Thyroid gland (tissue), 4 donors: ENCODE data around the gene SMIM12. TPM values are rescaled to one million over a fixed set of nuclear protein-coding genes. Genes with fewer than 3 reads are reported as not detected.

Experiments used
- DNase-seq, 2 donors: peaks; one replicate each; pipeline ENCODE4 v3.0.0-alpha.2; 2019
- H3K27ac ChIP-seq, 3 donors: fragments of 200-600 bp; sonication (generic); 1 replicate in 2 of 3; 2 replicates in 1 of 3; pipeline ENCODE4 v1.5.1; 2016 to 2019; ENCODE audit warnings: mild to moderate bottlenecking in 1 of 3, moderate library complexity in 1 of 3
- H3K27me3 ChIP-seq: fragments of 200-600 bp; sonication (generic); one replicate; pipeline ENCODE4 v1.5.1; 2019
- H3K36me3 ChIP-seq, 2 donors: fragments of 200-600 bp; sonication (generic); one replicate each; pipeline ENCODE4 v1.5.1; 2016 to 2019
- H3K4me1 ChIP-seq, 2 donors: fragments of 200-600 bp; sonication (generic); one replicate each; pipeline ENCODE4 v1.5.1; 2017 to 2019
- H3K4me3 ChIP-seq, 3 donors: fragments of 200-600 bp; sonication (generic); replicated peaks in 1 of 3; 1 replicate in 2 of 3; 2 replicates in 1 of 3; pipeline ENCODE4 v1.5.1; 2016; ENCODE audit warnings: mild to moderate bottlenecking in 1 of 3
- H3K9me3 ChIP-seq: fragments of 200-600 bp; sonication (generic); one replicate; pipeline ENCODE4 v1.5.1; 2017
- CTCF ChIP-seq, 6 experiments: fragments of 200-600 bp in 3 of 6; fragments of 450-650 bp in 3 of 6; sonication (generic) in 3 of 6; IDR thresholded peaks; one replicate each; pipeline ENCODE4 v1.5.1; 2016 to 2019; ENCODE audit warnings: antibody characterized with exemption in 6 of 6, mild to moderate bottlenecking in 2 of 6, inconsistent platforms in 1 of 6, moderate library complexity in 1 of 6
- POLR2A ChIP-seq, 2 donors: fragments of 450-650 bp; IDR thresholded peaks; one replicate each; pipeline ENCODE4 v1.6.1; 2017; ENCODE audit warnings: antibody characterized with exemption in 2 of 2, mild to moderate bottlenecking in 2 of 2, moderate library complexity in 1 of 2
- WGBS, 2 donors: methylation state at CpG; one replicate each; pipeline ENCODE4 v1.1.5; 2017; 5-methylcytosine and 5-hydroxymethylcytosine counted together
- intact Hi-C: fragments of 100-400 bp; cut with DNase I; formaldehyde crosslinking; loops from one replicate; pipeline ENCODE4 v1.15.1; 2023
- total RNA-seq, 4 donors: library from RNA; depleted of rRNA; stranded (reverse); fragments of >200 nt; gene quantifications; one replicate each; pipeline ENCODE4 v1.2.3, GENCODE V29; 2016

SMIM12 gene
- total RNA-seq, 4 donors from 2014 or later, result 26.5 to 32.8 (median 29.8) TPM

- Histone ChIP-seq H3K27ac (peak overlapping the region in 1 of 3 donors; percentile 38), H3K9me3 (no peaks in the 10 kb centered on the region), H3K27me3 (no peaks in the 10 kb centered on the region), H3K4me3 (no peak overlapping the region), H3K36me3 (no peaks in the 10 kb centered on the region), H3K4me1 (peaks cover 5 to 49% of the 10 kb centered on the region in 2 donors)
- no peak for TF ChIP-seq POLR2A (IDR thresholded peaks at IDR 0.05)
- intact Hi-C loops, result no loop called here
- no peak for DNase-seq
- WGBS, 2 donors, result 51 to 89% methylated on average over 3 of the region's 3 CpGs
Observed at GRCh38 chr1:34842073-34842472, 17.5 kb downstream of the SMIM12 start.

- TF ChIP-seq POLR2A (IDR thresholded peaks at IDR 0.05), result no peak
- no peak for TF ChIP-seq CTCF (IDR thresholded peaks at IDR 0.05)
- no peak overlapping the region for H3K27ac ChIP-seq
- H3K4me3 ChIP-seq, result no peak overlapping the region
- no peaks in the 10 kb centered on the region for H3K27me3 ChIP-seq
- WGBS, 2 donors, result 86 to 91% methylated on average over 3 of the region's 3 CpGs
- no peak for DNase-seq
- H3K4me1 ChIP-seq, result peaks cover 15 to 65% of the 10 kb centered on the region in 2 donors
- no peaks in the 10 kb centered on the region for H3K9me3 ChIP-seq
- intact Hi-C loops, result no loop called here
- H3K36me3 ChIP-seq, result no peaks in the 10 kb centered on the region
Observed at GRCh38 chr1:34840426-34840825, 19.1 kb downstream of the SMIM12 start.

- no peak overlapping the region for H3K27ac ChIP-seq
- no peaks in the 10 kb centered on the region for H3K27me3 ChIP-seq
- no peak for DNase-seq
- no peaks in the 10 kb centered on the region for H3K36me3 ChIP-seq
- H3K9me3 ChIP-seq, result no peaks in the 10 kb centered on the region
- WGBS, 2 donors, result 75 to 77% methylated on average over 14 of the region's 14 CpGs
- intact Hi-C loops, result no loop called here
- no peak overlapping the region for H3K4me3 ChIP-seq
- TF ChIP-seq POLR2A (IDR thresholded peaks at IDR 0.05), result no peak
- TF ChIP-seq CTCF (IDR thresholded peaks at IDR 0.05), result no peak
- H3K4me1 ChIP-seq, result peaks cover 15 to 73% of the 10 kb centered on the region in 2 donors
Observed at GRCh38 chr1:34839526-34840305, 19.8 kb downstream of the SMIM12 start.

GRCh38 chr1:34833711-34834110 lies 25.8 kb downstream of the SMIM12 start:
- no peaks in the 10 kb centered on the region for H3K36me3 ChIP-seq
- TF ChIP-seq POLR2A (IDR thresholded peaks at IDR 0.05) (no peak), CTCF (IDR thresholded peaks at IDR 0.05) (no peak)
- intact Hi-C loops, result no loop called here
- no peak overlapping the region for H3K27ac ChIP-seq
- WGBS, 2 donors, result 98 to 100% methylated on average over 1 of the region's 1 CpG
- no peak overlapping the region for H3K4me3 ChIP-seq
- no peaks in the 10 kb centered on the region for H3K27me3 ChIP-seq
- no peak for DNase-seq
- peaks cover 15 to 73% of the 10 kb centered on the region in 2 donors for H3K4me1 ChIP-seq
- no peaks in the 10 kb centered on the region for H3K9me3 ChIP-seq

GRCh38 chr1:34831721-34832246 lies 27.8 kb downstream of the SMIM12 start:
- peak overlapping the region in 1 of 3 donors; percentile 18 for H3K27ac ChIP-seq
- intact Hi-C loops, result no loop called here
- TF ChIP-seq CTCF (IDR thresholded peaks at IDR 0.05), result no peak
- TF ChIP-seq POLR2A (IDR thresholded peaks at IDR 0.05), result no peak
- 79 to 84% methylated on average over 5 to 6 of the region's 6 CpGs for WGBS, 2 donors
- H3K27me3 ChIP-seq, result no peaks in the 10 kb centered on the region
- no peaks in the 10 kb centered on the region for H3K36me3 ChIP-seq
- no peak for DNase-seq
- H3K4me3 ChIP-seq, result no peak overlapping the region
- peaks cover 10 to 73% of the 10 kb centered on the region in 2 donors for H3K4me1 ChIP-seq
- no peaks in the 10 kb centered on the region for H3K9me3 ChIP-seq
